DOHH2 (cell line): ENCODE data around the gene RCN2.

Experiments
- H3F3A ChIP-seq: fragments of 200-600 bp; sonication (generic), shearing (Covaris generic); 2 replicates; pipeline ENCODE4 v1.6.0; 2016; ENCODE audit warnings: antibody characterized with exemption, mild to moderate bottlenecking; ENCODE audit not compliant: control insufficient read depth, insufficient read depth
- H3K27ac ChIP-seq: fragments of 200-600 bp; sonication (generic); 2 replicates; pipeline ENCODE4 v1.5.1; 2014; ENCODE audit warnings: low read depth, mild to moderate bottlenecking, low read length, moderate library complexity
- H3K27me3 ChIP-seq: fragments of 200-600 bp; sonication (generic); 2 replicates; pipeline ENCODE4 v1.6.1; 2014; ENCODE audit warnings: mild to moderate bottlenecking, low read length, mixed read lengths; ENCODE audit not compliant: control insufficient read depth
- H3K36me3 ChIP-seq: fragments of 200-600 bp; sonication (generic); 2 replicates; pipeline ENCODE4 v1.6.1; 2014; ENCODE audit warnings: mild to moderate bottlenecking, low read length, moderate library complexity, mixed read lengths; ENCODE audit not compliant: control insufficient read depth
- H3K4me1 ChIP-seq: fragments of 200-600 bp; sonication (generic); 2 replicates; pipeline ENCODE4 v1.6.1; 2014; ENCODE audit warnings: mild to moderate bottlenecking, low read length, mixed read lengths; ENCODE audit not compliant: control insufficient read depth
- H3K4me2 ChIP-seq: fragments of 200-600 bp; sonication (generic); 2 replicates; pipeline ENCODE4 v1.6.0; 2014; ENCODE audit warnings: mild to moderate bottlenecking, low read length, moderate library complexity
- H3K4me3 ChIP-seq: fragments of 200-600 bp; sonication (generic); 2 replicates; pipeline ENCODE4 v1.5.1; 2014; ENCODE audit warnings: mild to moderate bottlenecking, low read length, mixed read lengths
- H3K79me2 ChIP-seq: fragments of 200-600 bp; sonication (generic); 2 replicates; pipeline ENCODE4 v1.6.1; 2014; ENCODE audit warnings: mild to moderate bottlenecking, low read length, mixed read lengths; ENCODE audit not compliant: control insufficient read depth
- H3K9me2 ChIP-seq: fragments of 200-600 bp; sonication (generic); replicated peaks from 2 replicates; pipeline ENCODE4 v1.6.1; 2014; ENCODE audit warnings: mild to moderate bottlenecking, low read length, mixed read lengths; ENCODE audit not compliant: control insufficient read depth
- H3K9me3 ChIP-seq: fragments of 200-600 bp; sonication (generic); 2 replicates; pipeline ENCODE4 v1.6.1; 2014; ENCODE audit warnings: antibody characterized with exemption, low read length, mixed read lengths; ENCODE audit not compliant: control insufficient read depth, insufficient read depth
- H4K20me1 ChIP-seq: fragments of 200-600 bp; sonication (generic); 2 replicates; pipeline ENCODE4 v1.6.0; 2014; ENCODE audit warnings: low read depth, mild to moderate bottlenecking, antibody characterized with exemption, low read length, moderate library complexity; ENCODE audit not compliant: control insufficient read depth, insufficient read depth
- CTCF ChIP-seq: fragments of 200-600 bp; sonication (generic); IDR thresholded peaks from one replicate; pipeline ENCODE4 v1.5.1; 2014; ENCODE audit warnings: antibody characterized with exemption, mild to moderate bottlenecking, low read depth, low read length; ENCODE audit not compliant: poor library complexity, severe bottlenecking
- EZH2phosphoT487 ChIP-seq: fragments of 200-600 bp; sonication (generic); IDR thresholded peaks from 2 replicates; pipeline ENCODE4 v1.6.1; 2017; ENCODE audit warnings: borderline replicate concordance, mild to moderate bottlenecking, antibody characterized with exemption, low read length, moderate library complexity, mixed read lengths

RCN2 gene

GRCh38 chr15:76901965-76902364, 29.6 kb upstream of the RCN2 start:
- Histone ChIP-seq H3K4me1 (peaks cover 19% of the 10 kb centered on the region), H3K27ac (no peak overlapping the region), H3K79me2 (no peaks in the 10 kb centered on the region), H3K27me3 (peaks cover 11% of the 10 kb centered on the region), H3K9me2 (no peaks in the 10 kb centered on the region), H3K36me3 (no peaks in the 10 kb centered on the region), H3F3A (peaks cover 9% of the 10 kb centered on the region; the same call in 1 of the 2 replicates), H3K9me3 (no peaks in the 10 kb centered on the region), H4K20me1 (no peaks in the 10 kb centered on the region), H3K4me2 (no peak overlapping the region), H3K4me3 (no peak overlapping the region)
- no peak for TF ChIP-seq CTCF
- no peak for TF ChIP-seq EZH2phosphoT487

GRCh38 chr15:76903251-76903681, 28.3 kb upstream of the RCN2 start:
- no peak overlapping the region for H3K4me2 ChIP-seq
- no peak overlapping the region for H3K4me3 ChIP-seq
- H3K9me3 ChIP-seq: no peaks in the 10 kb centered on the region
- peaks cover 19% of the 10 kb centered on the region for H3K4me1 ChIP-seq
- H4K20me1 ChIP-seq: no peaks in the 10 kb centered on the region
- H3F3A ChIP-seq: peaks cover 9% of the 10 kb centered on the region; the same call in 1 of the 2 replicates
- H3K27ac ChIP-seq: no peak overlapping the region
- no peaks in the 10 kb centered on the region for H3K9me2 ChIP-seq
- H3K27me3 ChIP-seq: peaks cover 11% of the 10 kb centered on the region
- no peaks in the 10 kb centered on the region for H3K79me2 ChIP-seq
- TF ChIP-seq EZH2phosphoT487 (no peak), CTCF (peak; percentile 54)
- no peaks in the 10 kb centered on the region for H3K36me3 ChIP-seq

GRCh38 chr15:76904461-76905012, 27.0 kb upstream of the RCN2 start:
- Histone ChIP-seq H3K4me2 (peak overlapping the region; percentile 94), H3K27me3 (peaks cover 11% of the 10 kb centered on the region), H3K4me1 (peaks cover 23% of the 10 kb centered on the region), H3F3A (peaks cover 9% of the 10 kb centered on the region; the same call in 1 of the 2 replicates), H3K9me2 (no peaks in the 10 kb centered on the region), H3K9me3 (no peaks in the 10 kb centered on the region), H3K79me2 (no peaks in the 10 kb centered on the region), H3K4me3 (peak overlapping the region; percentile 85), H3K27ac (no peak overlapping the region), H3K36me3 (no peaks in the 10 kb centered on the region), H4K20me1 (no peaks in the 10 kb centered on the region)
- TF ChIP-seq EZH2phosphoT487: no peak
- TF ChIP-seq CTCF: no peak
